Liver (tissue), 3 donors: Measurements from ENCODE around the gene CDH23.

Experiments
- EGR1 ChIP-seq, 2 donors: IDR thresholded peaks; 2 replicates each; pipeline ENCODE4 v1.6.1; 2016 to 2018; ENCODE audit warnings: antibody characterized with exemption in 2 of 2, low read depth in 2 of 2
- GABPA ChIP-seq, 2 donors: IDR thresholded peaks in 1 of 2; conservative IDR thresholded peaks in 1 of 2; 2 replicates each; pipeline ENCODE4 v1.6.1; 2016; ENCODE audit warnings: antibody characterized with exemption in 2 of 2, mild to moderate bottlenecking in 1 of 2, moderate library complexity in 1 of 2
- HNF4G ChIP-seq: IDR thresholded peaks from 2 replicates; pipeline ENCODE4 v1.6.1; 2016; ENCODE audit warnings: antibody characterized with exemption
- JUND ChIP-seq, 2 donors: IDR thresholded peaks; 2 replicates each; pipeline ENCODE4 v1.6.1; 2016; ENCODE audit warnings: antibody characterized with exemption in 2 of 2
- RAD21 ChIP-seq, 2 donors: IDR thresholded peaks; 2 replicates each; pipeline ENCODE4 v1.6.1; 2016; ENCODE audit warnings: antibody characterized with exemption in 2 of 2, mild to moderate bottlenecking in 2 of 2
- RXRA ChIP-seq, 2 donors: IDR thresholded peaks; 2 replicates each; pipeline ENCODE4 v1.6.1; 2017 to 2018; ENCODE audit warnings: antibody characterized with exemption in 2 of 2, mild to moderate bottlenecking in 1 of 2
- SP1 ChIP-seq: IDR thresholded peaks from 2 replicates; pipeline ENCODE4 v1.6.1; 2018; ENCODE audit warnings: antibody characterized with exemption, mild to moderate bottlenecking
- TAF1 ChIP-seq: conservative IDR thresholded peaks from 2 replicates; pipeline ENCODE4 v1.6.1; 2016; ENCODE audit warnings: antibody characterized with exemption, mild to moderate bottlenecking
- YY1 ChIP-seq: IDR thresholded peaks from 2 replicates; pipeline ENCODE4 v1.6.1; 2016; ENCODE audit warnings: antibody characterized with exemption, mild to moderate bottlenecking
- TF ChIP-seq, protein P1 (sequence below): fragments of 150-350 bp; IDR thresholded peaks from 2 replicates; pipeline ENCODE4 v1.5.1; 2017; ENCODE audit warnings: improper control_type of control experiment, low read depth, low read length; ENCODE audit not compliant: missing input control
- TF ChIP-seq, protein P2 (sequence below): IDR thresholded peaks from 2 replicates; pipeline ENCODE4 v1.6.1; 2016; ENCODE audit warnings: antibody characterized with exemption, mild to moderate bottlenecking
- TF ChIP-seq, protein P3 (sequence below): IDR thresholded peaks from 2 replicates; pipeline ENCODE4 v1.6.1; 2016; ENCODE audit warnings: antibody characterized with exemption
- TF ChIP-seq, protein P4 (sequence below): IDR thresholded peaks from 2 replicates; pipeline ENCODE4 v1.6.1; 2016; ENCODE audit warnings: antibody characterized with exemption
- donor health status: healthy.
- donor health status: healthy.

DNA sequence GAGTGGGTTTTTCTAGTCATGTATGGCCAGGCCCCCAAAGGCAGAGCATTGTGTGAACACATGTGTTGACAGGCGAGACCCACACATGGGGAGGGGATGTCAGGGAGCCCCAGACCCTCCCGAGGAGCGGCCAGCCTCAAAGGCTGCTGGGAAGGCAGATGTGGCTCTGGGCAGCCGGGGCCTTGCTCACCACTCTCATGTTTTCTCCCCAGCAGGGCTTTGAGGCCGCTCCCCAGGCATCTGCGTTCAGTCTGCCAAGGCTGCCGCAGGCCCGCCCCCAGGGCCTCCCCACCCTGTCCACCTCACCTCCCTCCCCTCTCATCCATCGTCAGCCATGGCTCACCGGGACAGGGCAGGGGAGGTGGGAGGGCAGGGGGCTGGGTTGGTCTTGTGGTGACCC, 393.2 kb downstream of the CDH23 start:
- TF ChIP-seq, protein P1, sequence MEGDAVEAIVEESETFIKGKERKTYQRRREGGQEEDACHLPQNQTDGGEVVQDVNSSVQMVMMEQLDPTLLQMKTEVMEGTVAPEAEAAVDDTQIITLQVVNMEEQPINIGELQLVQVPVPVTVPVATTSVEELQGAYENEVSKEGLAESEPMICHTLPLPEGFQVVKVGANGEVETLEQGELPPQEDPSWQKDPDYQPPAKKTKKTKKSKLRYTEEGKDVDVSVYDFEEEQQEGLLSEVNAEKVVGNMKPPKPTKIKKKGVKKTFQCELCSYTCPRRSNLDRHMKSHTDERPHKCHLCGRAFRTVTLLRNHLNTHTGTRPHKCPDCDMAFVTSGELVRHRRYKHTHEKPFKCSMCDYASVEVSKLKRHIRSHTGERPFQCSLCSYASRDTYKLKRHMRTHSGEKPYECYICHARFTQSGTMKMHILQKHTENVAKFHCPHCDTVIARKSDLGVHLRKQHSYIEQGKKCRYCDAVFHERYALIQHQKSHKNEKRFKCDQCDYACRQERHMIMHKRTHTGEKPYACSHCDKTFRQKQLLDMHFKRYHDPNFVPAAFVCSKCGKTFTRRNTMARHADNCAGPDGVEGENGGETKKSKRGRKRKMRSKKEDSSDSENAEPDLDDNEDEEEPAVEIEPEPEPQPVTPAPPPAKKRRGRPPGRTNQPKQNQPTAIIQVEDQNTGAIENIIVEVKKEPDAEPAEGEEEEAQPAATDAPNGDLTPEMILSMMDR: no peak
- no peak for TF ChIP-seq HNF4G
- TF ChIP-seq, protein P2, sequence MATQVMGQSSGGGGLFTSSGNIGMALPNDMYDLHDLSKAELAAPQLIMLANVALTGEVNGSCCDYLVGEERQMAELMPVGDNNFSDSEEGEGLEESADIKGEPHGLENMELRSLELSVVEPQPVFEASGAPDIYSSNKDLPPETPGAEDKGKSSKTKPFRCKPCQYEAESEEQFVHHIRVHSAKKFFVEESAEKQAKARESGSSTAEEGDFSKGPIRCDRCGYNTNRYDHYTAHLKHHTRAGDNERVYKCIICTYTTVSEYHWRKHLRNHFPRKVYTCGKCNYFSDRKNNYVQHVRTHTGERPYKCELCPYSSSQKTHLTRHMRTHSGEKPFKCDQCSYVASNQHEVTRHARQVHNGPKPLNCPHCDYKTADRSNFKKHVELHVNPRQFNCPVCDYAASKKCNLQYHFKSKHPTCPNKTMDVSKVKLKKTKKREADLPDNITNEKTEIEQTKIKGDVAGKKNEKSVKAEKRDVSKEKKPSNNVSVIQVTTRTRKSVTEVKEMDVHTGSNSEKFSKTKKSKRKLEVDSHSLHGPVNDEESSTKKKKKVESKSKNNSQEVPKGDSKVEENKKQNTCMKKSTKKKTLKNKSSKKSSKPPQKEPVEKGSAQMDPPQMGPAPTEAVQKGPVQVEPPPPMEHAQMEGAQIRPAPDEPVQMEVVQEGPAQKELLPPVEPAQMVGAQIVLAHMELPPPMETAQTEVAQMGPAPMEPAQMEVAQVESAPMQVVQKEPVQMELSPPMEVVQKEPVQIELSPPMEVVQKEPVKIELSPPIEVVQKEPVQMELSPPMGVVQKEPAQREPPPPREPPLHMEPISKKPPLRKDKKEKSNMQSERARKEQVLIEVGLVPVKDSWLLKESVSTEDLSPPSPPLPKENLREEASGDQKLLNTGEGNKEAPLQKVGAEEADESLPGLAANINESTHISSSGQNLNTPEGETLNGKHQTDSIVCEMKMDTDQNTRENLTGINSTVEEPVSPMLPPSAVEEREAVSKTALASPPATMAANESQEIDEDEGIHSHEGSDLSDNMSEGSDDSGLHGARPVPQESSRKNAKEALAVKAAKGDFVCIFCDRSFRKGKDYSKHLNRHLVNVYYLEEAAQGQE: no peak
- no peak for TF ChIP-seq JUND (IDR thresholded peaks at IDR 0.05)
- TF ChIP-seq RAD21 (IDR thresholded peaks at IDR 0.05): no peak
- TF ChIP-seq, protein P3, sequence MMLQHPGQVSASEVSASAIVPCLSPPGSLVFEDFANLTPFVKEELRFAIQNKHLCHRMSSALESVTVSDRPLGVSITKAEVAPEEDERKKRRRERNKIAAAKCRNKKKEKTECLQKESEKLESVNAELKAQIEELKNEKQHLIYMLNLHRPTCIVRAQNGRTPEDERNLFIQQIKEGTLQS: no peak
- no peak for TF ChIP-seq SP1
- TF ChIP-seq TAF1: no peak
- no peak for TF ChIP-seq RXRA (IDR thresholded peaks at IDR 0.05)
- TF ChIP-seq GABPA (IDR thresholded peaks at IDR 0.05 in 1 of 2, conservative IDR thresholded peaks at IDR 0.05 in 1 of 2): no peak
- TF ChIP-seq EGR1 (IDR thresholded peaks at IDR 0.05; ENCODE audit: low read depth in 2 of 2): no peak
- TF ChIP-seq YY1: no peak
- TF ChIP-seq, protein P4, sequence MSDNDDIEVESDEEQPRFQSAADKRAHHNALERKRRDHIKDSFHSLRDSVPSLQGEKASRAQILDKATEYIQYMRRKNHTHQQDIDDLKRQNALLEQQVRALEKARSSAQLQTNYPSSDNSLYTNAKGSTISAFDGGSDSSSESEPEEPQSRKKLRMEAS: no peak
